SJSA1 (cell line): ENCODE results near the gene IQCK. TPM values are rescaled to one million over a fixed set of nuclear protein-coding genes. Genes with fewer than 3 reads are reported as not detected.

Experiments
- total RNA-seq: library from RNA; depleted of rRNA; stranded (reverse); fragments of >200 nt; shearing (Covaris generic); gene quantifications from 2 replicates; pipeline ENCODE4 v1.2.3, GENCODE V29; 2014; rRNA removed

The IQCK gene
- total RNA-seq, 1 experiment from 2014 or later, result 10.5 TPM

Other genes with a start within 250 kb of the IQCK start
- gene GDE1, start 196.2 kb upstream of the IQCK start, total RNA-seq, result 39.6 and 48.2 TPM in 2 replicates
- 20.0 and 28.3 TPM in 2 replicates for gene CCP110, start 194.3 kb upstream of the IQCK start, total RNA-seq
- gene VPS35L, start 162.6 kb upstream of the IQCK start, total RNA-seq, result 20.9 and 23.7 TPM in 2 replicates
- 23.1 and 46.2 TPM in 2 replicates for gene KNOP1, start within 50 bp of the IQCK start, total RNA-seq
- gene GPRC5B, start 166.6 kb downstream of the IQCK start, total RNA-seq, result 5.8 and 12.1 TPM in 2 replicates